Tibial artery (tissue), 4 donors: ENCODE measurements around the gene TOP2A.
A peak's percentile ranks its signal among the peaks of the same experiment; 100 is the strongest.

Source experiments
- DNase-seq, 2 donors: peaks; one replicate each; pipeline ENCODE4 v3.0.0-alpha.2; 2019
- H3K27ac ChIP-seq, 2 donors: fragments of 200-600 bp; sonication (generic) in 1 of 2; 1 replicate in 1 of 2; 2 replicates in 1 of 2; pipeline ENCODE4 v1.5.1; 2018 to 2019; ENCODE audit warnings: mild to moderate bottlenecking in 1 of 2
- H3K27me3 ChIP-seq, 2 donors: fragments of 200-600 bp; sonication (generic) in 1 of 2; one replicate each; pipeline versions ENCODE4 v1.5.1 to v1.6.0; 2016 to 2019
- H3K36me3 ChIP-seq, 3 donors: fragments of 200-600 bp; sonication (generic) in 2 of 3; one replicate each; pipeline ENCODE4 v1.5.1; 2016 to 2019; ENCODE audit warnings: mild to moderate bottlenecking in 2 of 3
- H3K4me1 ChIP-seq, 4 donors: fragments of 200-600 bp; sonication (generic) in 2 of 4; 1 replicate in 3 of 4; 2 replicates in 1 of 4; pipeline ENCODE4 v1.5.1; 2016 to 2019
- H3K4me3 ChIP-seq, 2 donors: fragments of 200-600 bp; sonication (generic) in 1 of 2; 1 replicate in 1 of 2; 2 replicates in 1 of 2; pipeline ENCODE4 v1.5.1; 2018 to 2019; ENCODE audit warnings: mild to moderate bottlenecking in 2 of 2
- H3K9me3 ChIP-seq, 3 donors: fragments of 200-600 bp; sonication (generic) in 1 of 3; one replicate each; pipeline ENCODE4 v1.5.1; 2016 to 2019
- CTCF ChIP-seq, 2 experiments: fragments of 200-600 bp in 1 of 2; fragments of 450-650 bp in 1 of 2; IDR thresholded peaks; one replicate each; pipeline ENCODE4 v1.5.1; 2017 to 2019; ENCODE audit warnings: antibody characterized with exemption in 2 of 2, mild to moderate bottlenecking in 1 of 2, moderate library complexity in 1 of 2
- intact Hi-C: fragments of 100-400 bp; cut with DNase I; formaldehyde crosslinking; loops from one replicate; pipeline ENCODE4 v1.15.0; 2023; ENCODE audit warnings: low total_unique reads

TOP2A gene

DNA sequence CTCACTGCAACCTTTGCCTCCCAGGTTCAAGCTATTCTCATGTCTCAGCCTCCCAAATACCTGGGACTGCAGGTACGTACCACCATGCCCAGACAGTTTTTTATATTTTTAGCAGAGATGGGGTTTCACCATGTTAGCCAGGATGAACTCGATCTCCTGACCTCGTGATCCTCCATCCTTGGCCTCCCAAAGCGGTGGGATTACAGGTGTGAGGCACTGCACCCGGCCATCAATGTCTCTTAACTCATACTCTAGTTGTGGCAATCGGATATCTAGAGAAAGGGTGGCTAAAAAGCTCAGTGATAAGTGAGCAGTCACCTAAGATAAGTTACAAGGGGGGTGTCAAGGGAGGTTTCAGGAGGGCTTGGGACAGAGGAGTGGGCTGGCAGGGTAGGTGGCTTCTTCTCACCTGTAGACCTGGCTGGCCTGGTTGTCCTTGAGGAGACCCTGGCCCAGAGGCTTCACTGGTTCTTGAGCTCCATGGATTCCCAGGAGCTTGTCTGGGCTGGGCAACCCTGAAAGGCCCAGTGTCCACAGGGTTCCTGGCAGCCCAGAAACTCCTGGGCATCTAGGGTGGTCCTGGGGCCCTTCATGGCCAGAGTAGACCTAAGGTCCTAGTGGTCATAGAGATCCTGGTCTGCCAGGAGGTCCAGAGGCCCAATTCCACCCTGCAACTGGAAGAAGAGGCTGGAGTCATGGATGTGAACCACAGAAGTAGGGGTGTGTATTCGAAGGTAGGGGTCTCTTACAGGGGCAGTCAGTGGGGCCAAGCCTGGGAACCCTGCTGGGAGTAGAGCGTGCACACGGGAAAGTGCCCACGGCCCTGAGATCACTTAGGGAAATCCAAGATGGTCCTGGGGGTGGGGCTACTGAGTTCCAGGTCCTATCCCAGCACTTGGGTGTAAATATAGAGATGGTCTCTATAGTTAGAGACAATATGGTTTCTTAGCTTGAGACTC is 12.9 kb upstream of the TOP2A start:
- H3K36me3 ChIP-seq = no peaks in the 10 kb centered on the region
- DNase-seq = peak in 1 of 2 donors; percentile 40
- H3K27me3 ChIP-seq = no peaks in the 10 kb centered on the region
- H3K4me3 ChIP-seq = no peak overlapping the region
- no peak overlapping the region for H3K27ac ChIP-seq
- no peaks in the 10 kb centered on the region for H3K9me3 ChIP-seq
- intact Hi-C loops = no loop called here
- H3K4me1 ChIP-seq = peaks cover 0 to 12% (median 8%) of the 10 kb centered on the region in 4 donors
- TF ChIP-seq CTCF (IDR thresholded peaks at IDR 0.05) = no peak

- Histone ChIP-seq H3K4me1 (no peaks in the 10 kb centered on the region), H3K27me3 (no peaks in the 10 kb centered on the region)
- DNase-seq = peak in 1 of 2 donors; percentile 31
These were observed 9.4 kb upstream of the TOP2A start for GRCh38 chr17:40427002-40427491.

DNA sequence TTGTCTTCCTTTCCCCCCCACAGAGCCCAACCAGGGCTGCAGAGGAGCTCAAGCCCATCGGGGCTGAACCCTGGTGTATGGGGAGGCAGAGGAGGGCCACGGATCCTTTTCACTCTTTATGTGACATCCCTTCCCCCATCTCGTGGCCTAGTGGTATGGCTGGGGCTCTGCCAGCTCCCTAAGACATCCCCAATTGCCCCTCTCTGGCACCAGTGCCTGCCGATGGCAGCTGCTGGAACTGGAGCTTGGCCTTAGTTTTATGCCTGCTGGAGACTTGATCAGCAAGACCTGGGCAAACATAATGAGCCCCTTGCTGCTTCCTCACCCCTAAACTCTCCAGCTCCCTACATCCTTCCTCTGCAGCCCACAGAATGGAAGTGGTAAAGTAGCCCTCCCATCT is 8.0 kb upstream of the TOP2A start:
- intact Hi-C loops = no loop called here
- H3K27ac ChIP-seq = no peak overlapping the region
- no peaks in the 10 kb centered on the region for H3K36me3 ChIP-seq
- DNase-seq = peak in 1 of 2 donors; percentile 47
- H3K27me3 ChIP-seq = no peaks in the 10 kb centered on the region
- no peaks in the 10 kb centered on the region for H3K9me3 ChIP-seq
- H3K4me1 ChIP-seq = no peaks in the 10 kb centered on the region
- H3K4me3 ChIP-seq = no peak overlapping the region
- no peak for TF ChIP-seq CTCF (IDR thresholded peaks at IDR 0.05)

More at GRCh38 chr17:40427002-40427491, 9.4 kb upstream of the TOP2A start:
- TF ChIP-seq CTCF (IDR thresholded peaks at IDR 0.05) = no peak
- intact Hi-C loops = no loop called here
- Histone ChIP-seq H3K27ac (no peak overlapping the region), H3K9me3 (no peaks in the 10 kb centered on the region), H3K36me3 (no peaks in the 10 kb centered on the region), H3K4me3 (no peak overlapping the region)

- H3K4me3 ChIP-seq = no peak overlapping the region
- peaks cover 0 to 7% (median 5%) of the 10 kb centered on the region in 4 donors for H3K4me1 ChIP-seq
- no peaks in the 10 kb centered on the region for H3K9me3 ChIP-seq
- no peak for TF ChIP-seq CTCF (IDR thresholded peaks at IDR 0.05)
- intact Hi-C loops = no loop called here
- DNase-seq = no peak
- H3K27ac ChIP-seq = no peak overlapping the region
- H3K36me3 ChIP-seq = no peaks in the 10 kb centered on the region
- no peaks in the 10 kb centered on the region for H3K27me3 ChIP-seq
These were observed 5.4 kb upstream of the TOP2A start for GRCh38 chr17:40422990-40423633.

GRCh38 chr17:40419559-40420331 is 2.0 kb upstream of the TOP2A start:
- Histone ChIP-seq H3K9me3 (no peaks in the 10 kb centered on the region), H3K27ac (no peak overlapping the region), H3K4me1 (peaks cover 0 to 13% (median 11%) of the 10 kb centered on the region in 4 donors), H3K4me3 (no peak overlapping the region), H3K27me3 (peaks cover 0 to 5% of the 10 kb centered on the region in 2 donors), H3K36me3 (no peaks in the 10 kb centered on the region)
- intact Hi-C loops = loop anchor here (5.0 kb wide), 1 partner anchor 62 kb away; no protein-coding TSS in a partner anchor
- no peak for TF ChIP-seq CTCF (IDR thresholded peaks at IDR 0.05)
- no peak for DNase-seq
